HG03378 (cell line): ENCODE results near the gene RIGI.
"Not testable (repeated sequence)": the region's sequence is repeated elsewhere in the genome, so short reads cannot be mapped to it uniquely, and the experiment has no call there.

Source experiments
- ATAC-seq: cut with Tn5 transposase; IDR thresholded peaks from one replicate; pipeline ENCODE4 v1.9.1; 2021; ENCODE audit warnings: mild to moderate bottlenecking, moderate library complexity; ENCODE audit not compliant: unreplicated experiment

The RIGI gene

GRCh38 chr9:32526041-32526706 is at the start of gene RIGI:
TSS of gene RIGI (minus strand) at chr9:32526196. CDS start at chr9:32526166, 30 bp downstream.
- ATAC-seq: peak; percentile 78

DNA sequence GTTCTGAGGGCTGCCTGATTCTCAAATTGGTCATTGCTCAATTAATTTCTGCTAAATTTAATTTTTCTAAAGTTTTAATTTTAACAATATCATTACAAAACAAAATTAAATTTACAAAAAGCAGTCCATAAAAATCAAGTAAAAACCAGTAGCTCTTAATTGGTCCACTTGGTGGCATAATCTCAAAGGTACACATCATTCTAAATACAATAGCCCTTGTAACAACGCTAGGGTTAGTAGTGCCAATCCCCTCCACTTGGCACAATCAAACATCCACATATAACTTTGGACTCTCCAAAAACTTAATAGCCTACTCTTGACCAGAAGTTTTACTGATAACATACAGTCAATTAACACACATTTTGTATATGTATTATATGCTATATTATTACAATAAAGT is 48.9 kb upstream of the RIGI start:
- no peak for ATAC-seq

- ATAC-seq: no peak
Measured at GRCh38 chr9:32573821-32574220, 47.8 kb upstream of the RIGI start.

GRCh38 chr9:32572900-32573523 is 47.0 kb upstream of the RIGI start, which contains the start of gene NDUFB6:
TSS of gene NDUFB6 (minus strand) at chr9:32573159. CDS start at chr9:32573060, 99 bp downstream.
- peak; percentile 82 for ATAC-seq

GRCh38 chr9:32571969-32572899 is 46.2 kb upstream of the RIGI start:
- ATAC-seq: peak; percentile 92

- no peak for ATAC-seq
Measured at GRCh38 chr9:32570262-32570661, 44.3 kb upstream of the RIGI start.

GRCh38 chr9:32566770-32567169 is 40.8 kb upstream of the RIGI start:
- ATAC-seq: no peak

GRCh38 chr9:32565967-32566366 is 40.0 kb upstream of the RIGI start:
- ATAC-seq: no peak

- no peak for ATAC-seq
Measured at GRCh38 chr9:32558408-32558934, 32.5 kb upstream of the RIGI start.

GRCh38 chr9:32554591-32554990 is 28.6 kb upstream of the RIGI start:
- no peak for ATAC-seq

- ATAC-seq: no peak
Measured at GRCh38 chr9:32554107-32554506, 28.1 kb upstream of the RIGI start.

GRCh38 chr9:32552172-32552872 is 26.3 kb upstream of the RIGI start, which contains the start of the genes SMIM27 and TOPORS:
TSS of gene SMIM27 (plus strand) at chr9:32552327. CDS start at chr9:32552435, 108 bp downstream.
TSS of gene TOPORS (minus strand) at chr9:32552586. CDS start at chr9:32552436, 150 bp downstream.
- ATAC-seq: peak; percentile 63

GRCh38 chr9:32551276-32552051 is 25.5 kb upstream of the RIGI start:
- no peak for ATAC-seq

- peak; percentile 61 for ATAC-seq
Measured at GRCh38 chr9:32550562-32551275, 24.7 kb upstream of the RIGI start.

DNA sequence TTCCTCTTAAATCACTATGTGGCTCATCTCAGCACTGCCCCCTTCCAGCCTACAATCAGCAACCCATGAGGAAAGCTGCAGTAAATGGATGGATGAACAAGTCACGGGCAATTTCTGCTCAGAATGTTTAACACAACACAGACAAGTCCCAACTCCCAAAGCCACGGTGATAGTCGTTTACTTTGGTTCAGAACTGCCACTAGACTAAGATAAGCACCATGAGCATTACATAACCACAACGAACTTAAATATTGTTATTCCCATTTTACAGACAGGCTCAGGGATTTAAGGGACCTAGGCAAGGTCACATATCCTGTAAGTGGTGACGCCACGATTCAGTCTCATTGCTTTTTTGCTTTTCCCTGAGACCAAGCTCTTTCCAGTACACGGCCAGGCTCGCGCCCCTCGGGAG is 24.2 kb upstream of the RIGI start:
- ATAC-seq: no peak

- not testable (repeated sequence) for ATAC-seq
Measured at GRCh38 chr9:32548213-32548612, 22.2 kb upstream of the RIGI start.

DNA sequence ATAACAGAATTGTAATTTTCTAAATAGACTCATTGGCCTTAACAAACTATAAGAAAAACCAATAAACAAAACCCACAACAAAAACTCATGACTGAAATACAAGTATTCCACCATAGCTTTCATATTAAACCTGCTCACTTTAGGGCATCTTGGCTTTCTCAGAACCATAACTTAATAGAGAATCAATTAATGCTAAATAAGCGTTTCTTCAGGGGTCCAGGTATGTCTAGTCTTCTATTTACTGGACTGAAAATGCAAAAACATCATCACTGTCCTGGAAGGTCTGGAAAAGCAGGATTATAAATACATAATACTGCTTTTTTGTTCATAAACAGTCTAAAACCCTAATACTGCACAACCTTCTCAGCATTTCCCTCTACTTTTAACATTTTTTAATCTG is 19.9 kb upstream of the RIGI start:
- ATAC-seq: no peak

DNA sequence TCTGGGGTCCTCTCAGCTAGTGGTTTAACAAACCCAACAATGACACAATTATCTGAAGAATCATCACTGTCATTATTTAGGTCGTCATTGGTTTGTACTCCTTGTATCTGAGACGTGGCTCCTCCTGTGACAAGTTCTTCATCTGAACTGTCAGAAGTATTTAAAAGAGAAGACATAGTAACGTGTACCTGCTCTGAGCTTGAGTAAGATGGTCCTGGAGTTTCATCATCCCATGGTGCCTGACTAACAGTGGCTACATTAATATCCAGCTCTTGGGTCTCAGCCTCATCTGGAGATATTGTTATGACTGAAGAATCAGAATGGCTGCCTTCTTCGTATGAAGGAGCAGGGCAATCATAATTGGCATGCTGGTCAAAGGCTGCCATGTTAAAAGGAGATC is 17.1 kb upstream of the RIGI start:
- ATAC-seq: no peak

DNA sequence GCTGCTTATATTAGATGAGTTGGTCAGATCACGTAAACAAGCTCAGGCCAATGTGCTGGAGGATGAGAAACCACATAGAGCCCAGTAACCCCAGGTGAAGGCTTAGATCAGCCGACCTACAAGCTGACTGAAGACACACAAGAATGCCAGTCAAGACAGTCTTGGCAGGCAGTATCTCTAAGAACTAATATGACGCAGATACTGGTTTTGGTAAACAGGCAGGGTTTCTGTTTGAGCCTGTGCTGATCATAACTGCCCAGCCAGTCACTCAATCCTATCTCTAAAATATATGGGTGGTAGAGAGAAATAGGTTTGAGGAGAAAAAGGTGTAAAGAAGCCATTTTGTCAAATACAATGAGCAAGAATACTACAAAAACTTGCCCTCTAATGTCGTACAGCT is 7.8 kb upstream of the RIGI start:
- ATAC-seq: no peak
